ENCODE measurements around the gene KIF14. TPM values are rescaled to one million over a fixed set of nuclear protein-coding genes. Genes with fewer than 3 reads are reported as not detected.

The KIF14 gene
- total and polyA plus RNA-seq, 2 of the 8 experiments (the other 6 are each of a cell fraction or from before 2014, with no cell fraction given), result 2.6 to 23.3 TPM

DNA sequence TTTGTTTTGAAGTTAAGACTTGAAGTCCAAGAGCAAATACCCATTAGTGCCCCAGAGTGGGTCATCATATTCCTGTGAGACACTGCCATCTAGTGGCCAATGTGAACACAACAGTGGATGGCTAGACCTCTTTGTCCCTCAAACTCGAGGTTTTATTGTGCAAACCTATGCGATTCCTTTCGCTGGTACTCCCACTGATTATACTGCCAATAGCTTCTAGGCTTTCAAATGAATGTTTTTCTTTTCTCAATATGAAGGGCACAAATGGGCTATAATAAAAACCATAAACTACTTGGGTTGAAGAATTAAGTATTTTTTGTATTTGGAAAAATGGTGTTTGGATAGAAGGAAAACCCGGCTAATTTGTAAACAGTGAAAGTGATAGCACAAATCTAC is 110.3 kb downstream of the KIF14 start:
- Histone ChIP-seq H3K18ac (ENCODE audit: extremely low read depth, low read length) (no peak overlapping the region), H3K36me3 (ENCODE audit: control insufficient read depth in 2 of 4, insufficient read depth in 4 of 4, low read length in 3 of 4) (no peaks in the 10 kb centered on the region), H3K9ac (replicated peaks in 1 of 4; ENCODE audit: extremely low read depth in 1 of 4, low read depth in 3 of 4, low read length in 3 of 4) (no peak overlapping the region), H4K91ac (replicated peaks; ENCODE audit: insufficient read length, low read length) (no peak overlapping the region), H2BK12ac (ENCODE audit: low read depth, low read length) (no peak overlapping the region), H4K8ac (ENCODE audit: extremely low read depth, insufficient read depth, low read length) (no peak overlapping the region), H3K79me2 (ENCODE audit: control insufficient read depth in 1 of 2, insufficient read depth in 2 of 2, low read length in 2 of 2) (no peaks in the 10 kb centered on the region), H3K79me1 (ENCODE audit: low read depth, low read length) (no peaks in the 10 kb centered on the region), H3K14ac (ENCODE audit: insufficient read length) (no peak overlapping the region), H3K23ac (ENCODE audit: insufficient read length) (no peak overlapping the region), H2BK20ac (ENCODE audit: low read length) (no peak overlapping the region), H2AK5ac (ENCODE audit: low read depth, low read length) (no peak overlapping the region), H3K27ac (ENCODE audit: low read depth, low read length) (no peak overlapping the region), H3K4ac (replicated peaks; ENCODE audit: insufficient read length, low read depth, low read length) (no peak overlapping the region), H3K56ac (replicated peaks; ENCODE audit: insufficient read length, low read depth, low read length) (no peak overlapping the region), H3K4me1 (replicated peaks in 1 of 4; ENCODE audit: control insufficient read depth in 3 of 4, insufficient read depth in 4 of 4, low read length in 3 of 4) (no peaks in the 10 kb centered on the region), H4K20me1 (replicated peaks in 1 of 2; ENCODE audit: control insufficient read depth in 1 of 2, insufficient read depth in 2 of 2, low read length in 2 of 2) (no peaks in the 10 kb centered on the region), H2AFZ (ENCODE audit: low read length) (no peak overlapping the region), H3K23me2 (ENCODE audit: low read depth, low read length) (no peaks in the 10 kb centered on the region), H4K5ac (ENCODE audit: insufficient read length, low read depth, low read length) (no peak overlapping the region), H2BK5ac (ENCODE audit: low read depth, low read length) (no peak overlapping the region), H2BK15ac (ENCODE audit: low read length) (no peak overlapping the region), H3K4me2 (ENCODE audit: insufficient read depth in 1 of 2, low read depth in 2 of 2, low read length in 2 of 2) (no peak overlapping the region), H3K27me3 (replicated peaks in 1 of 4; ENCODE audit: control insufficient read depth in 3 of 4, extremely low read depth in 1 of 4, insufficient read depth in 3 of 4, low read length in 3 of 4) (no peaks in the 10 kb centered on the region), H2BK120ac (replicated peaks; ENCODE audit: low read depth, low read length) (no peak overlapping the region), H3K9me3 (ENCODE audit: insufficient read depth in 2 of 2, low read depth in 1 of 2, low read length in 1 of 2) (no peaks in the 10 kb centered on the region), H3K4me3 (ENCODE audit: extremely low read depth in 1 of 4, insufficient read depth in 2 of 4, low read depth in 3 of 4, low read length in 4 of 4) (no peak overlapping the region)
- peak in 1 of 2 experiments; percentile 83 for DNase-seq (ENCODE audit: low read depth in 1 of 2, low spot score in 2 of 2)
- CTCF ChIA-PET (ENCODE audit: partially characterized antibody), result interaction anchor here (0.6 to 4.7 kb wide), 37 partner anchors 9 to 922 kb away, joined by 3 to 65 read pairs (median 3); no protein-coding TSS in a partner anchor
- FAIRE-seq, result peak; percentile 99
- POLR2A ChIA-PET (ENCODE audit: partially characterized antibody), result no interaction called here
- 41 to 100% methylated on average over 1 to 4 of the region's 4 CpGs for whole genome bisulfite sequencing, 2 experiments (ENCODE audit: extremely low coverage in 1 of 2, insufficient coverage in 1 of 2, insufficient read length in 1 of 2, insufficient replicate concordance in 2 of 2, low coverage in 1 of 2, low lambda C conversion rate in 2 of 2, missing lambda C conversion rate in 1 of 2)
- TF ChIP-seq KDM5A (IDR thresholded peaks at IDR 0.05; ENCODE audit: low read length) (no peak), ZNF274 (IDR thresholded peaks at IDR 0.05; ENCODE audit: borderline replicate concordance, extremely low read depth, low read length) (no peak), SIRT6 (IDR thresholded peaks at IDR 0.05; ENCODE audit: low read length) (no peak), EGR1 (IDR thresholded peaks at IDR 0.05; ENCODE audit: borderline replicate concordance, low read depth, low read length) (no peak), FOSL1 (IDR thresholded peaks at IDR 0.05; ENCODE audit: insufficient read depth, low read depth, low read length) (no peak), SP1 (IDR thresholded peaks at IDR 0.05; ENCODE audit: low read depth, low read length) (no peak), CEBPB (IDR thresholded peaks at IDR 0.05; ENCODE audit: low read depth, low read length) (peak; percentile 33; the same call in 1 of the 2 replicates), NANOG (IDR thresholded peaks at IDR 0.05; ENCODE audit: insufficient read depth, low read depth, low read length, poor library complexity, severe bottlenecking) (no peak), SIX5 (IDR thresholded peaks at IDR 0.05; ENCODE audit: low read depth, low read length) (no peak)
- TF ChIP-seq, protein P1, sequence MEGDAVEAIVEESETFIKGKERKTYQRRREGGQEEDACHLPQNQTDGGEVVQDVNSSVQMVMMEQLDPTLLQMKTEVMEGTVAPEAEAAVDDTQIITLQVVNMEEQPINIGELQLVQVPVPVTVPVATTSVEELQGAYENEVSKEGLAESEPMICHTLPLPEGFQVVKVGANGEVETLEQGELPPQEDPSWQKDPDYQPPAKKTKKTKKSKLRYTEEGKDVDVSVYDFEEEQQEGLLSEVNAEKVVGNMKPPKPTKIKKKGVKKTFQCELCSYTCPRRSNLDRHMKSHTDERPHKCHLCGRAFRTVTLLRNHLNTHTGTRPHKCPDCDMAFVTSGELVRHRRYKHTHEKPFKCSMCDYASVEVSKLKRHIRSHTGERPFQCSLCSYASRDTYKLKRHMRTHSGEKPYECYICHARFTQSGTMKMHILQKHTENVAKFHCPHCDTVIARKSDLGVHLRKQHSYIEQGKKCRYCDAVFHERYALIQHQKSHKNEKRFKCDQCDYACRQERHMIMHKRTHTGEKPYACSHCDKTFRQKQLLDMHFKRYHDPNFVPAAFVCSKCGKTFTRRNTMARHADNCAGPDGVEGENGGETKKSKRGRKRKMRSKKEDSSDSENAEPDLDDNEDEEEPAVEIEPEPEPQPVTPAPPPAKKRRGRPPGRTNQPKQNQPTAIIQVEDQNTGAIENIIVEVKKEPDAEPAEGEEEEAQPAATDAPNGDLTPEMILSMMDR (IDR thresholded peaks at IDR 0.05; ENCODE audit: control extremely low read depth in 1 of 3, insufficient read depth in 1 of 3, low read depth in 1 of 3, low read length in 3 of 3), result peak; percentile 47 to 91 (median 82)

Measured in H1 (cell line).